H1 (cell line): ENCODE results near the gene PET100. TPM values are rescaled to one million over a fixed set of nuclear protein-coding genes. Genes with fewer than 3 reads are reported as not detected.

ENCODE experiments used
- BACH1 ChIP-seq: IDR thresholded peaks from 2 replicates; pipeline ENCODE4 v1.6.1; 2012; ENCODE audit warnings: low read length, improper control_type of control experiment
- BRCA1 ChIP-seq: IDR thresholded peaks from 2 replicates; pipeline ENCODE4 v1.6.1; 2012; ENCODE audit warnings: low read depth, low read length, improper control_type of control experiment
- CHD7 ChIP-seq: fragments of 300-600 bp; sonication (generic); IDR thresholded peaks from 2 replicates; pipeline ENCODE4 v1.7.1; 2012; ENCODE audit warnings: low read length, moderate library complexity, mild to moderate bottlenecking, inconsistent platforms; ENCODE audit not compliant: insufficient replicate concordance
- CTCF ChIP-seq, 3 experiments: IDR thresholded peaks; 1 replicate in 2 of 3; 2 replicates in 1 of 3; pipeline versions ENCODE4 v1.5.1 to v1.6.1; 2011; ENCODE audit warnings: low read length in 3 of 3, mild to moderate bottlenecking in 3 of 3, inconsistent platforms in 2 of 3, low read depth in 1 of 3, moderate library complexity in 1 of 3; ENCODE audit not compliant: insufficient read depth in 1 of 3; ENCODE audit errors: control extremely low read depth in 1 of 3
- EZH2 ChIP-seq: fragments of 200-600 bp; sonication (generic); IDR thresholded peaks from 2 replicates; pipeline ENCODE4 v1.7.1; 2012; ENCODE audit warnings: low read depth, mild to moderate bottlenecking, moderate library complexity, low read length, inconsistent platforms; ENCODE audit not compliant: severe bottlenecking
- MAFK ChIP-seq: IDR thresholded peaks from 2 replicates; pipeline ENCODE4 v1.6.1; 2012; ENCODE audit warnings: low read depth, mild to moderate bottlenecking, improper control_type of control experiment, low read length
- PHF8 ChIP-seq: fragments of 200-600 bp; sonication (generic); conservative IDR thresholded peaks from 2 replicates; pipeline ENCODE4 v1.7.1; 2012; ENCODE audit warnings: low read depth, mild to moderate bottlenecking, inconsistent platforms, low read length, moderate library complexity
- RBBP5 ChIP-seq: IDR thresholded peaks from 2 replicates; pipeline ENCODE4 v1.7.1; 2012; ENCODE audit warnings: low read depth, mild to moderate bottlenecking, inconsistent platforms, low read length, moderate library complexity, borderline replicate concordance
- RXRA ChIP-seq: IDR thresholded peaks from 2 replicates; pipeline ENCODE4 v1.6.1; 2011; ENCODE audit warnings: low read depth, mild to moderate bottlenecking, low read length, moderate library complexity; ENCODE audit not compliant: insufficient read depth
- polyA plus RNA-seq, 7 experiments: library from polyadenylated mRNA; depleted of rRNA in 3 of 7; stranded (reverse) in 5 of 7; unstranded in 2 of 7; fragments of >200 nt in 5 of 7; fragments of 200-250 nt in 2 of 7; gene quantifications; 1 replicate in 5 of 7; 2 replicates in 1 of 7; 4 replicates in 1 of 7; pipeline versions ENCODE4 v1.2.1 to v1.2.3, GENCODE V29; 2011 to 2013; ENCODE audit warnings: missing spikeins in 2 of 7, mixed read lengths in 2 of 7
- total RNA-seq: library from RNA; stranded (reverse); fragmentation: NEBNext Ultra II Directional; extraction: Animal tissue kit (Norgen Biotek cat#: 25700); gene quantifications from 2 replicates; pipeline ENCODE4 v1.2.1, GENCODE V29; 2021

Gene PET100
- total and polyA plus RNA-seq, 2 of the 8 experiments (the other 6 are each of a cell fraction or from before 2014, with no cell fraction given): 80.8 to 105 TPM

GRCh38 chr19:7600721-7601120 lies 28.9 kb upstream of the PET100 start (continued):
- TF ChIP-seq CHD7 (no peak), PHF8 (no peak), CTCF (IDR thresholded peaks at IDR 0.05; ENCODE audit: control extremely low read depth in 1 of 3, insufficient read depth in 1 of 3, low read depth in 1 of 3, low read length in 3 of 3) (no peak), EZH2 (no peak), MAFK (no peak), RXRA (no peak), RBBP5 (no peak), BRCA1 (no peak), BACH1 (no peak)
